Right lobe of liver (tissue), 4 donors: ENCODE data around the gene RXFP1.

ENCODE experiments used
- POLR2A ChIP-seq: fragments of 450-650 bp; IDR thresholded peaks from one replicate; pipeline ENCODE4 v1.6.1; 2017; ENCODE audit warnings: antibody characterized with exemption, mild to moderate bottlenecking
- TF ChIP-seq, protein P1 (sequence below), 4 donors: fragments of 200-600 bp in 3 of 4; fragments of 450-650 bp in 1 of 4; IDR thresholded peaks; one replicate each; pipeline versions ENCODE4 v1.5.1 to v1.8.0; 2016 to 2022; ENCODE audit warnings: antibody characterized with exemption in 4 of 4, mild to moderate bottlenecking in 2 of 4
- donor health status: DM: no; HTN: no; CAD: no.
- donor health status: DM: no; HTN: no; CAD: no.
- donor health status: DM: no; HTN: yes; CAD: no.

DNA sequence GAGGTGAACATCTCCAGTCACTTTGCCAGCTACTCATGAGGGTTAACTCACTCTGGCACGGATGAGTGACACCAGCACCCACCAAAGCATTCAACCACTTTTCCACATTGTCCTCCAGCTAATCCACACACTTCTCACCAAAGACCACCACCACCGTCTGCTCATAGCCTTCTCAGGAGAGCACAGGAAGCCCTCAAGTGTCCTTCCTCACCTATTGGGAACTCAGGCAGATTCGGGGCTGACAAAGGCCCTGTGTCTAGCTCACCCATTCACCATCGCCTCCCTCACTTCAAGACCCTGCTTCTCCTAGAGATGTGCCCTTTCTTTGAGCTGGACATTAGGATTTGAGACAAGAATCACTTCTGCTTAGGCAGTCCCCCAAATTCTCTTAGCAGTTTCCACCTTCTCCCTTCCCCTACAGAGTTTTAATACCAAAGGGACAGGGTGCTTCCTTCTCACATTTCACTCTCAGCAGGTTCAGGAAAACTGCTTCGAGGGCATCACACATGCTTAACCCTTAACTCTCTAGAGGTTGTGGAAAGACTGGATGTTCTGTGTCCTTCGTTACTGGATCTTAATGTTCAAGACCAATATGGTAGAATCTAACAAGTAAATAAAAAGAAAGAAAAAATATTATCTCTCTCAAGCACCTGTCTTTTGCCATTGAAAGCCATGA is 11.0 kb downstream of the RXFP1 start:
- TF ChIP-seq POLR2A = no peak
- TF ChIP-seq, protein P1, sequence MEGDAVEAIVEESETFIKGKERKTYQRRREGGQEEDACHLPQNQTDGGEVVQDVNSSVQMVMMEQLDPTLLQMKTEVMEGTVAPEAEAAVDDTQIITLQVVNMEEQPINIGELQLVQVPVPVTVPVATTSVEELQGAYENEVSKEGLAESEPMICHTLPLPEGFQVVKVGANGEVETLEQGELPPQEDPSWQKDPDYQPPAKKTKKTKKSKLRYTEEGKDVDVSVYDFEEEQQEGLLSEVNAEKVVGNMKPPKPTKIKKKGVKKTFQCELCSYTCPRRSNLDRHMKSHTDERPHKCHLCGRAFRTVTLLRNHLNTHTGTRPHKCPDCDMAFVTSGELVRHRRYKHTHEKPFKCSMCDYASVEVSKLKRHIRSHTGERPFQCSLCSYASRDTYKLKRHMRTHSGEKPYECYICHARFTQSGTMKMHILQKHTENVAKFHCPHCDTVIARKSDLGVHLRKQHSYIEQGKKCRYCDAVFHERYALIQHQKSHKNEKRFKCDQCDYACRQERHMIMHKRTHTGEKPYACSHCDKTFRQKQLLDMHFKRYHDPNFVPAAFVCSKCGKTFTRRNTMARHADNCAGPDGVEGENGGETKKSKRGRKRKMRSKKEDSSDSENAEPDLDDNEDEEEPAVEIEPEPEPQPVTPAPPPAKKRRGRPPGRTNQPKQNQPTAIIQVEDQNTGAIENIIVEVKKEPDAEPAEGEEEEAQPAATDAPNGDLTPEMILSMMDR (IDR thresholded peaks at IDR 0.05) = no peak
